Islet of Langerhans (tissue), 1 donor: ENCODE measurements around the gene PLPP7.
"Not testable (repeated sequence)": the region's sequence is repeated elsewhere in the genome, so short reads cannot be mapped to it uniquely, and the experiment has no call there.

ENCODE experiments used
- FAIRE-seq: peaks from one replicate; lab custom pipeline; 2011; peaks lifted over from hg19 to GRCh38; lab: Jason Lieb, UNC

Gene PLPP7

DNA sequence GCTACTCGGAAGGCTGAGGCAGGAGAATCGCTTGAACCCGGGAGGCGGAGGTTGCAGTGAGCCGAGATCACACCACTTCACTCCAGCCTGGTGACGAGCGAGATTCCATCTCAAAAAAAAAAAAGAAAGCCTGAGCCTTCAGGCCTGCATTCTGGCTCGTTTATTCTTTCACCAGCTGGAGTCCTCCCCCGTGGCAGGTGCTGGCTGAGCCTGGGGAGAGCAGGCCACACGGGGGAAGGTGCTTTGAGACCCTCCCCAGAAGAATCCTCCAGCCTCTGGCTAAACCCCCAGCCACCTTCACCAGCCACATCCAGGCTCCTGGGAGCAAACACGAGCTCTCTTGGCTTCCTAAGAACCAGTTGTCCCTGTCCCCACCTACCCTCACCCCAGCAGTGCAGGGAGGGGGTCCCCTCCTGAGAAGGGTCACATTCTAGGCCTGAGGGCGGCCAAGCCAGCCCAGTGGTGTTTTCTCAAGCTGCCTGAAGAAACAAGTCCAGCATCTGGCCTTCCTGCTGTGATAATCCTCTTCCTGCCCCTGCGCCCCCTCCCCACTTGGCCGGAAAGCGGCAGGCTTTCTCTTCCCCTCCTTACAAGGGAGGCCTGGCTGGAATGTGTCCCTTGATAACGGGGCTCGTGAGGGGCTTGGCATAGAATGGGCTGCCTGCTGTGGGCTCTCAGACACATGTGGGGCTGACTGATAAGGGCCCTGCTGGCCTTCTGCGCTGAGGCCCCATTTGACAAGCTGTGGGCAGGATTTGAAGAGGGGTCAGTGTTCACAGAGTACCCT is 41.5 kb downstream of the PLPP7 start:
- no peak for FAIRE-seq

DNA sequence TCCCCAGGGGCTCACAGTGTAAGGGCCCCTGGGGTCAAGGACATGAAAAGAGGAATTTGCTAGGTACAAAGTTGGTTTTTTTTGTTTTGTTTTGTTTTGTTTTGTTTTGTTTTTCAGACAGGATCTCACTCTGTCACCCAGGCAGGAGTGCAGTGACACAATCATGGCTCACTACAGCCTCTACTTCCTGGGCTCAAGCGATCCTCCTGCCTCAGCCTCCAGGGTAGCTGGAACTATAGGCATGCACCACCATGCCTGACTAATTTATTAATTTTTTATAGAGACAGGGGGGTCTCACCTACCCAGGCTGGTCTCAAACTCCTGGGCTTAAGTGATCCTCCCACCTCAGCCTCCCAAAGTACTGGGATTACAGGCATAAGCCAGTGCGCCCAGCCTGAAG is 42.5 kb downstream of the PLPP7 start:
- not testable (repeated sequence) for FAIRE-seq

DNA sequence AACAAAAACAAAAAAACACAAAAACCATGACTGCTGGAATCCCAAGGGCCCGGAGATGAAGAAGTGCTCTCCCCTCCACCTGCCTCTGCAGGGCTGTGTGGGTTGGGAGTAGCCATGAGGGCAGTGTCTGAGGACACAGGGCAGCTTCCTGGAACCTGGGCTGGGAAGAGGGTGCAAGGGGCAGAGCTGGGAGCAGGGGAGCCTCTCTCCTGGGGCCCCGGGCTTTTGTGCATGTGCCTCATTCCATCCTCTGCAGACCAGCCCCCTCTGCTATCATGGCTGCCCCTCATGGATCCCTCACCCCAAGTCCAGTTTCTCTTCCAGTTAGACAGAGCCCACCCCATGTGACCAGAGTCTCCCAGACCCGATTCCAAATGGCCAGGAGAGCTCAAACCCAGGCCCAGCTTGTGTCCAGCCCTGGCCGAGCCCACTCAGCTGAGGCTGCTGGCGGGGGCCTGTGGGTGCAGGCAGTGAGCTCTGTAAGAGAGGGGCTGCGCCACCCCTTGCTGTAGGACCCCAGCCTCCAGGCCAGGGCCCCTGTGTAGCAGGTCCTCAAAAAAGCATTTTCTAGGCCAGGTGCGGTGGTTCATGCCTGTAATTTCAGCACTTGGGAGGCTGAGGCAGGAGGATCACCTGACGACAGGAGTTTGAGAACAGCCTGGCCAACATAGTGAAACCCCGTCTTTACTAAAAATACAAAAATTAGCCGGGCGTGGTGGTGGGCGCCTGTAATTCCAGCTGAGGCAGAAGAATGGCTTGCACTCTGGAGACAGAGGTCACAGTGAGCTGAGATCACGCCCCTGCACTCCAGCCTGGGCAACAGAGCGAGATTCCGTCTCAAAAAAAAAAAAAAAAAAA is 44.5 kb downstream of the PLPP7 start:
- no peak for FAIRE-seq

DNA sequence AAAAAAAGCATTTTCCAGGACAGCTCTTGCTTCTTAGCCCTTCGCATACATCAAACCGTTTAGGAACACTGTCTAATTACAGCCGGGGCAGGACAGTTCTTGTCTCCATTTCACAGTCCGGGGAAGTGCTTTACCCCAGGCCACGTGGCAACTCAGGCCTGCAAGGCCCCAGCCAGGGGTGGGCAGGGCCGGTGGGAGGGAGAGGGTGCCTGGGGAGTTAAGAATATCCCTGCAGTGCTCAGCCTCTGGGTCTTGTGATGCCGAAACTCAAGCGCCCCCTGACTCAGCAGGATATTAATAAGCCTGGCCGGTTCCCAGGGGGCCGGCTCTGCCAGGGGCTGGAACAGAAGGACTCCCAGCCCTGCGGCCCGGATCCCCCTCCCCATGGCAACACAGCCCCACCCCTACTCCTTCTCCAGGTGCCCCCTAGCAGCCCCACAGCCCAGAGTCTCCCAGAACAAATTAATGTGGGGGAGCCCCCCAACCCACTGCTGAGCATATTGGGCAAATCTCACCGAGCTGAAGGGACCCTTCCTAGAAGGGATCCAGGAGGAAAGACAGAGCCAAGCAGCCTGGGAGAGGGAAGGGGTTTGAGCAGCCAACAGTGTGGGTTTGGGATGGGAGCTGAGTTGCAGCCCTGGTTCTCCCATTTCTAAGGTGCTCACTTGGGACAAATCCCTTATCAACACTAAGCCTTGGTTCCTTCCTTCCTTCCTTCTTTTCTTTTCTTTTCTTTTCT is 45.3 kb downstream of the PLPP7 start:
- FAIRE-seq: no peak

DNA sequence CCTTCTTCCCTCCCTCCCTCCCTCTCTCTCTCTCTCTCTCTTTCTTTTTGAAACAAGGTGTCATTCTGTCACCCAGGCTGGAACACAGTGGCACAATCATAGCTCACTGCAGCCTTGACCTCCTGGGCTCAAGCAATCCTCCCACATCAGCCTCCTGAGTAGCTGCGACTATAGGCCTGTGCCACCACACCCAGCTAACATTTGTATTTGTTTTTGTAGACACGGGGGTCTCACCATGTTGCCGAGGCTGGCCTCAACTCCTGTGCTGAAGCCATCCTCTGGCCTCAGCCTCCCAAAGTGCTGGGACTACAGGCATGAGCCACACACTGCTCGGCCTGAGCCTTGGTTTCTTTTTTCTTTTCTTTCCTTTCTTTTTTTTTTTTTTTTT is 45.8 kb downstream of the PLPP7 start:
- no peak for FAIRE-seq

DNA sequence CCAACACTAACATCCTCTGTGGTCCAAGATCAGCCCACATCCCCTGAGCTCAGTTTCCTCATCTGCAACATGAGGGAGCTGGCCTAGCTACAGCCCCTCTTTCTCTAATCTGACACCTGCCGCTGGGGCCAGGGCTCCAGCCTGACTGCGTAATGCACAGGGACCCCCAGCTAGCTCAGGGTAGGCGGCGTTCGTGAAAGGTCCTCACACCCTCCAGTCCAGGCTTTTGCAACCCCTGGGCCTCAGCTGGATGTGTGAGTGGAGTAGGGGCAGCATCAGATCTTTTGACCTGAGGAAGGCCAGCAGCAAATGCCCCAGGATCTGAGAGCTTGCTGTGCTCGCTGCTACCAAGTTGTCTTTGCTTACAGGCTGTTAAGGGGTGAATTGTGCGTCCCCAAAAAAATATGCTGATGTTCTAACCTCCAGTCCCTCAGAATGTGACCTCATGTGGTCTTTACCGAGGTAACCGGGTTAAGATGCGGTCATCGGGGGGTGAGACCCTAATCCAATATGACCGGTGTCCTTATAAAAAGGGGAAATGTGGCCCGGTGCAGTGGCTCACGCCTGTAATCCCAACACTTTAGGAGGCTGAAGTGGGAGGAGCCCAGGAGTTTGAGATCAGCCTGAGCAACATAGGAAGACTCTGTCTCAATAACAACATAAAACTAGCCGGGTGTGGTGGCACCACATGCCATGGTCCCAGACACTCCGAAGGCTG is 47.8 kb downstream of the PLPP7 start:
- FAIRE-seq: no peak

DNA sequence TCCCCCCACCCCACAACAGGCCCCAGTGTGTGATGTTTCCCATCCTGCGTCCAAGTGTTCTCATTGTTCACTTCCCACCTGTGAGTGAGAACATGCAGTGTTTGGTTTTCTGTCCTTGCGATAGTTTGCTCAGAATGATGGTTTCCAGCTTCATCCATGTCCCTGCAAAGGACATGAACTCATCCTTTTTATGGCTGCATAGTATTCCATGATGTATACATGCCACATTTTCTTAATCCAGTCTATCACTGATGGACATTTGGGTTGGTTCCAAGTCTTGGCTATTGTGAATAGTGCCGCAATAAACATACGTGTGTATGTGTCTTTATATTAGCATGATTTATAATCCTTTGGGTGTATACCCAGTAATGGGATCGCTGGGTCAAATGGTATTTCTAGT is 49.7 kb downstream of the PLPP7 start:
- not testable (repeated sequence) for FAIRE-seq

DNA sequence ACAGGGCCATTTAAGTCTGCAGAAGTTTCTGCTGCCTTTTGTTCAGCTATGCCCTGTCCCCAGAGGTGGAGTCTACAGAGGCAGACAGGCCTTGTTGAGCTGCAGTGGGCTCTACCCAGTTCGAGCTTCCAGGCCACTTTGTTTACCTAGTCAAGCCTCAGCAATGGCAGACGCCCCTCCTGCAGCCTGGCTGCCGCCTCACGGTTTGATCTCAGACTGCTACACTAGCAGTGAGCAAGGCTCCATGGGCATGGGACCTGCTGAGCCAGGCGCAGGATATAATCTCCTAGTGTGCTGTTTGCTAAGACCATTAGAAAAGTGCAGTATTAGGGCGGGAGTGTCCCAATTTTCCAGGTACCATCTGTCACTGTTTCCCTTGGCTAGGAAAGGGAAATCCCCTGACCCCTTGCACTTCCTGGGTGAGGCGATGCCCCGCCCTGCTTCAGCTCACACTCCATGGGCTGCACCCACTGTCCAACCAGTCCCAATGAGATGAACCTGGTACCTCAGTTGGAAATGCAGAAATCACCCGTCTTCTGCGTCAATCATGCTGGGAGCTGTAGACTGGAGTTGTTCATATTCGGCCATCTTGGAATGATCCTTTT is 55.5 kb downstream of the PLPP7 start:
- not testable (repeated sequence) for FAIRE-seq

DNA sequence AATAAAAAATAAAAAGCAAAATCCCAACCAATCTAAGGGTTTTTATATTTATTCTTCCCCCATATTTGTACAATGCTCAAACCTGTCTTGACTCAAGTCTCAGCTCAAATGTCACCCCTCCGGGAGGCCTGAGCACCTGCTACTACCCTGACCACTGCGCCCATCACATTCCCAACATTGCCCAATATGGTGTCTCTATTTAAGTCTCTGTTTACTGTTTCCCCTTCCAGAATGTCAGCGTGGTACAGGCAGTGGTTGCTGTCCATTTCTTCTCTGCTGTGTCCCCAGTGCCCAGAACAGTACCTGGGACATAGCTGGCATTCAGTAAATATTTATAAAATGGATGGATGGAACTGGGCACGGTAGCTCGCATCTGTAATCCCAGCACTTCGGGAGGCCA is 57.0 kb downstream of the PLPP7 start:
- no peak for FAIRE-seq

DNA sequence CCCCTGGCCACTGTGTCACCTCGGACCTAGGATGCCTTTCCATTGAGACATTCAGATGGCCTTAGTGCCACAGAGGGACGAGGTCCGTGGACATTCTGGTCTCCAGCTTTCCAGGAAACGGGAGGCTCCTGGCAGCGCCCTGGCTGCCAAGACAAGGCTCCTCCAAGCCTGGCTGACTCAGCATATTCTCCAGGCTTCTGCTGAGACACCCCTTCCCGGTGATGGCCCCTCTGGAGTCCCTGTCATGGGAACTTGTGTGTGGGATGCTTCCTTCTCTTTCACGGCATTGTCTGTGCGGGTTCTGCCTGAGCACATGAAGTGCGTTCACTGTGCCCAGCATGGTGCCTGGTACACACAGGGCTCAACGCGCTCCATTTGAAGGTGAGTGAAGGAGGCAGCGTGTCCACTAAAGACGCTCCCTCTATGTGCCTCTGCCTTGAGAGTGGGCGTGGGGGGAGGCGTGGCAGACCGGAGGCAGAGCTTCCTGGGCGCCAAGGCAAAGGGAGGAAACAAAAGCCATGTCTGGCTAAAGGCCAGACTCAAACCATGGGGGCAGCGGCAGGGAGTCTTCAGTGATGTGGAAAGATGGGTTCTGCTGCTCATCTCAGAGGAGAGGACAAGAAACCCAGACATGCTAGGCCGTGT is 58.0 kb downstream of the PLPP7 start:
- FAIRE-seq: no peak

DNA sequence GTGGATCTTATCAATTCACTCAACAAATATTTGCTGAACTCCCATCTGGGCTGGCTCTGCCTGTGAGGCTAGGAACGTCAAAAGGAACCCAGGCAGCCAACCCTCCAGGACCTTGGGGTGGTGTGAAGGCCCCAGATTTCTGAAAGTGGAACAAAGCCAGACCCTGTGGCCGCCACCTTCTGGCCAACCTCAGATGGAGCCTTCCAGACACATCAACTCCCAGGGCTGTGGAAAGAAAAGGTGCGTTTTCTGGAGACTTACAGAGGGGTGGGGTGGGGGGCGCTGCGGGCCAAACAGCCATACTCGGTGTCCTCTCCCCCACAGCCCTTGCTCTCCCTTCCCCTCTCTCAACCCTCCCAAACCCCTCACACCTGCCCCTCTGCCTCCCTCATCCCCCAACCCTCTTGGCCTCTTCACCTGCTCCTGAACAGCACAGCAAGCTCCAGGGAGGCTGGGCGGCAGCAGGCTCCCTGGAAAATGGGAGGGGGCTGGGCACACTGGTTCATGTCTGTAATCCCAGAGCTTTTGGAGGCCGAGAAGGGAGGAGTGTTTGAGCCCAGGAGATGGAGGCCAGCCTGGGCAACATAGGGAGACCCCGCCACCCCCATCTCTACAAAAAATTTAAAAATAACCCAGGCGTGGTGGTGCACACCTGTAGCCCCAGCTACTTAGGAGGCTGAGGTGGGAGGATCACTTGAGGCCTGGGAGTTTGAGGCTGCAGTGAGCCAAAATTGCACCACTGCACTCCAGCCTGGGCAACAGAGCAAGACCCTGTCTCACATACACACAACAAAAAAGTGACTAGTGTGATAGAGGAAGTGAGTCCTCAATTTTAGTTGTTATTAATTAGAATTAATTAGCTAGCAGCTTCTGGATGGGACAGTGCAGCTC is 59.4 kb downstream of the PLPP7 start:
- no peak for FAIRE-seq

DNA sequence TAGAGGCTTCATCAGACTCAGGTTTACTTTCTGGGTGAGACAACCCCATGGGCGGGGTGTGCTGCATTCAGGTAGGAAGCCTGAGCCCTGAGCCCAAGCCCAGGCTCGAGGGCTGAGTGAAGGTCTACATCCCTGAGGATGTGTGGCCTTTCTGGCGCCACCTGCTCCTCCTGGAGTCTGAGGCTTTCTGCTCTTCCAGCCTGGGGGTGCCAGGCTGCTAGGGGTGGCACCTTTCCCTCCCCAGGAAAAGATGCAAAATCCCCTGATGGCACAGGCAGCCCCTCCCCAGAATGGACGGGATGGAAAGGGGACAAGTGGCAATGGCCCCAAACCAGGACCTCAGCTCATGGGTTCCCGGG is 60.0 kb downstream of the PLPP7 start:
- FAIRE-seq: no peak

DNA sequence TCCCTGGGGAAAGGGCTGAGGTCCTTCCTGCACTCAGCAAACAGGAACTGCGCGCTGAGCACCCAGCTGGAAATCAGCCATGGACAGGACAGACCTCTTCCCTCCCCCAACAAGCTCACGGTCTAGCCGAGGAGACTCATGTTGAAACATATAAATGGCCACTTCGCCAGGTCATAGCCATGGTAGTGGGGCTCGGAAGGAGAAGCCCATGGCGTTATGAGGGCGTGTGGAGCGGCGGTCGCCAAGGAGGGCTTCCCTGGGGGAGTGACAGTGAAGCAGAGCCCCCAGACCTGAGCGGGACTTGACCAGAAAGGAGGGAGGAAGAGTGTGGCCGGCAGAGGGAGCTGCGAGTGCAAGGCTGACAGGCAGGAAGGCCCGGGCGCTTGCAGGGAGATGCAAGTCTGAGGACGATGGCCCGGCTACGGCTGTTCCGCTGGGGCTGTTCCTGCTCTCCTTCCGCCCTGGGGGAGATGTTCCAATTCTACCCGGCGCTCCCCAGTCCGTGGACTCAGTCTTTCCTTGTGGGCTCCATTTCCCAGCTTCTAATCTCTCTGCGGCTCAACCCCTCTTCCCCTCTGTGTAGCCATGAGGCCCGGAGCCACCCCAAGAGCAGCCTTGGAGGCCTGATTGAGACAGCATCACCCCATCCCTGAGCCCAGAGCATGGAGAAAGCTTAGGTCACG is 60.5 kb downstream of the PLPP7 start:
- no peak for FAIRE-seq

DNA sequence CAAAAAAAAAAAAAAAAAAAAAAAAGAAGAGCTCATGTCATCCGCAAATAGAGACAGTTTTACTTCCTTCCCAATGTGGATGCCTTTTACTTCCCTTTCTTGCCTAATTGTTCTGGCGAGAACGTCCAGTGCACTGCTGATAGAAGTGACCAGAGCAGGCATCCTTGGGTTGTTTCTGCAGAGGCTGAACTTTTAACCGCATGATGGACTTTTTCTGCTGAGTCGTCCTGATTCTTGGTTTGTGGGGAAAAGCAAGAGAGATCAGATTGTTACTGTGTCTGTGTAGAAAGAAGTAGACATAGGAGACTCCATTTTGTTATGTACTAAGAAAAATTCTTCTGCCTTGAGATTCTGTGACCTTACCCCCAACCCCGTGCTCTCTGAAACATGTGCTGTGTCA is 67.0 kb downstream of the PLPP7 start:
- not testable (repeated sequence) for FAIRE-seq

DNA sequence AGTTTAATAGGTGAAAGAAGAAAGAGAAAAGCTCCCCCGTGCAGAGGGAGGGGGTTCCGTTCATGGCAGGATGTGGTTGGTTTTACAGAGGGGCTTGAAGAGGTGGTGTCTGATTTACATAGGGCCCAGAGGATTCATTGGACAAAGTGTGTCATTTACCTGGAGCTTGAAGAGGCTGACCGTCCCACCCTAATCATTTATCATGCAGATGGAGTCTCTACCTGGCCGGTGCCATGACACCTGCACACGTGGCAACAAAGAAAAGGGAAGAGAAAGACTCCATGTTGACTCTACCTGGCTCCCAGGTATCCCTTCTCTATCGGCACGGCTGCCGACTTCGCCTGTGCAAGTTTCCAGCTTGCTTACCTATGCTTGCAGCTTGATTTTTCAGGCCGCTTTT is 69.0 kb downstream of the PLPP7 start:
- no peak for FAIRE-seq
